ENCODE results near the gene CHGA. TPM values are rescaled to one million over a fixed set of nuclear protein-coding genes. Genes with fewer than 3 reads are reported as not detected.

Gene CHGA
- total RNA-seq, 4 donors from 2014 or later = 116 to 425 (median 310) TPM

DNA sequence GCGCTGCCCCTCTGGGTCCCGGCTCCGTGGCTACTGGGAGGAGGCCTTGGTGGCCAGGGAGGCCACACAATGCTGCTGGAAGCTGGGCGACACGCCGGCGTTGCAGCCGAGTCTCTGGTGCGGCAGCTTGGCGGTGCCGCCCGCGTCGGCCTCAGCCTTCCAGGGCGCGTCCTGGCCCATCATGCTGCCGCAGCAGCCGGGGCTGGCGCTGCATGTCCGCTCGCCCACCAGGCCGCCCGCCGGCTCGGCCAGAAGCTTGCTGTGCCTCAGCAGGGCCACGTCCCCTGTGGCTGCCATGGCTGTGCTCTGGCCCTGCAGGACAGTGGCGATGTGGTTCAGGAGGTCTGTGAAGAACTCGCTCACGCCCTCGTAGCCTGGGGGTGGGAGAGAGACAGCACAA, 18.6 kb downstream of the CHGA start:
- H3K36me3 ChIP-seq = peaks cover 0 to 84% (median 0%) of the 10 kb centered on the region in 3 donors
- H3K4me1 ChIP-seq = peaks cover 0 to 6% (median 0%) of the 10 kb centered on the region in 4 donors
- no peaks in the 10 kb centered on the region for H3K9me3 ChIP-seq
- no peaks in the 10 kb centered on the region for H3K27me3 ChIP-seq
- H3K4me3 ChIP-seq = no peak overlapping the region
- no peak for DNase-seq
- no peak overlapping the region for H3K27ac ChIP-seq
- no peak for TF ChIP-seq POLR2A (IDR thresholded peaks at IDR 0.05)
- TF ChIP-seq CTCF (IDR thresholded peaks at IDR 0.05) = no peak

GRCh38 chr14:92942136-92942535, 19.2 kb downstream of the CHGA start:
- TF ChIP-seq POLR2A (IDR thresholded peaks at IDR 0.05) = no peak
- TF ChIP-seq CTCF (IDR thresholded peaks at IDR 0.05) = no peak
- Histone ChIP-seq H3K27me3 (no peaks in the 10 kb centered on the region), H3K27ac (no peak overlapping the region), H3K9me3 (no peaks in the 10 kb centered on the region), H3K4me3 (no peak overlapping the region), H3K4me1 (peaks cover 0 to 7% (median 0%) of the 10 kb centered on the region in 4 donors), H3K36me3 (peaks cover 0 to 79% (median 0%) of the 10 kb centered on the region in 3 donors)
- DNase-seq = no peak

DNA sequence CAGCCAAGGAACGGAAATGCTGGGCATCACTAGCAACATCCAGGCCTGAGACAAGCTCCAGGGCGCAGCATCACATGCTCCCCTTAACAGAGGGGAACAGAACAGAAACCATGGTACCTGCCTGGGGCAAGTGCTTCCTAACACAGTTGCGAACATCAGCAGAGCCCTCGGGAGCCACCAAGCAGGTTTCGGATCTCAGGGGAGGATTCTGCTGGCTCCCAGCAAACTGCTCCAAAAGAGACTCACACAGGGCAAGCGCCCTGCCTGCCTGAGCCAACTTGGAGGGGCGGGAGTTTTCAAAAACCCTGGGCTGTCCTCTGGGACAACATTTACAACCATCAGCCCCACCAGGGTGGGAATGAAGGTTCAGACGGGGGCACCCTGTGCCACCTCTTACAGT, 19.6 kb downstream of the CHGA start:
- H3K36me3 ChIP-seq = peaks cover 0 to 77% (median 0%) of the 10 kb centered on the region in 3 donors

GRCh38 chr14:92942976-92943710, 20.2 kb downstream of the CHGA start:
- DNase-seq = no peak
- Histone ChIP-seq H3K9me3 (no peaks in the 10 kb centered on the region), H3K27me3 (no peaks in the 10 kb centered on the region), H3K4me3 (no peak overlapping the region), H3K36me3 (peaks cover 0 to 81% (median 0%) of the 10 kb centered on the region in 3 donors), H3K4me1 (peaks cover 0 to 7% (median 0%) of the 10 kb centered on the region in 4 donors), H3K27ac (no peak overlapping the region)
- TF ChIP-seq CTCF (IDR thresholded peaks at IDR 0.05) (no peak), POLR2A (IDR thresholded peaks at IDR 0.05) (no peak)

More for the DNA sequence above, 19.6 kb downstream of the CHGA start:
- Histone ChIP-seq H3K9me3 (no peaks in the 10 kb centered on the region), H3K27ac (no peak overlapping the region), H3K4me3 (no peak overlapping the region), H3K4me1 (peaks cover 0 to 7% (median 0%) of the 10 kb centered on the region in 4 donors), H3K27me3 (no peaks in the 10 kb centered on the region)
- no peak for DNase-seq
- no peak for TF ChIP-seq CTCF (IDR thresholded peaks at IDR 0.05)
- TF ChIP-seq POLR2A (IDR thresholded peaks at IDR 0.05) = no peak

GRCh38 chr14:92943855-92944570, 21.1 kb downstream of the CHGA start:
- peaks cover 0 to 7% (median 0%) of the 10 kb centered on the region in 4 donors for H3K4me1 ChIP-seq
- H3K4me3 ChIP-seq = no peak overlapping the region
- TF ChIP-seq CTCF (IDR thresholded peaks at IDR 0.05) = no peak
- no peak for TF ChIP-seq POLR2A (IDR thresholded peaks at IDR 0.05)
- H3K27me3 ChIP-seq = no peaks in the 10 kb centered on the region
- no peaks in the 10 kb centered on the region for H3K9me3 ChIP-seq
- H3K36me3 ChIP-seq = peaks cover 0 to 82% (median 0%) of the 10 kb centered on the region in 3 donors
- no peak for DNase-seq
- H3K27ac ChIP-seq = no peak overlapping the region

All from Peyer's patch (tissue), 4 donors.